H1 (cell line): Measurements from ENCODE around the gene CAMK1. TPM values are rescaled to one million over a fixed set of nuclear protein-coding genes. Genes with fewer than 3 reads are reported as not detected.

Experiments used
- CTCF ChIA-PET: fragments of 300-600 bp; sonication (Branson Sonifier 250); formaldehyde crosslinking; loops from one replicate; lab custom pipeline; 2021; ENCODE audit not compliant: partially characterized antibody; lab: Charles Lee
- POLR2A ChIA-PET: fragments of 300-600 bp; sonication (Branson Sonifier 250); formaldehyde crosslinking; loops from one replicate; lab custom pipeline; 2021; ENCODE audit warnings: inconsistent platforms; ENCODE audit not compliant: partially characterized antibody; lab: Charles Lee
- DNase-seq, 2 experiments: peaks; one replicate each; pipeline versions ENCODE4 v3.0.0 to v3.0.0-alpha.2; 2010 to 2022; ENCODE audit warnings: low spot score in 2 of 2, low read depth in 1 of 2, mixed read lengths in 1 of 2
- FAIRE-seq: peaks from 2 replicates; lab custom pipeline; 2011; peaks lifted over from hg19 to GRCh38; lab: Jason Lieb, UNC
- H2AFZ ChIP-seq: 2 replicates; pipeline ENCODE4 v1.8.1; 2012; ENCODE audit warnings: low read length, inconsistent platforms
- H2AK5ac ChIP-seq: 2 replicates; pipeline ENCODE4 v1.6.1; 2013; ENCODE audit warnings: low read depth, low read length
- H2BK120ac ChIP-seq: replicated peaks from 2 replicates; pipeline ENCODE3; 2013; ENCODE audit warnings: low read depth, low read length, inconsistent platforms
- H2BK12ac ChIP-seq: 2 replicates; pipeline ENCODE4 v1.6.1; 2013; ENCODE audit warnings: low read depth, low read length
- H2BK15ac ChIP-seq: 2 replicates; pipeline ENCODE4 v1.6.1; 2013; ENCODE audit warnings: low read length
- H2BK20ac ChIP-seq: 2 replicates; pipeline ENCODE4 v1.6.1; 2013; ENCODE audit warnings: low read length
- H2BK5ac ChIP-seq: 2 replicates; pipeline ENCODE4 v1.6.1; 2013; ENCODE audit warnings: low read depth, low read length
- H3K14ac ChIP-seq: 2 replicates; pipeline ENCODE4 v1.6.1; 2013; ENCODE audit warnings: inconsistent platforms; ENCODE audit not compliant: insufficient read length
- H3K18ac ChIP-seq: 2 replicates; pipeline ENCODE4 v1.6.1; 2013; ENCODE audit warnings: low read length; ENCODE audit errors: extremely low read depth
- H3K23ac ChIP-seq: 2 replicates; pipeline ENCODE4 v1.6.1; 2013; ENCODE audit warnings: inconsistent platforms; ENCODE audit not compliant: insufficient read length
- H3K23me2 ChIP-seq: 2 replicates; pipeline ENCODE4 v1.6.1; 2013; ENCODE audit warnings: low read depth, low read length
- H3K27ac ChIP-seq: 2 replicates; pipeline ENCODE4 v1.6.1; 2011; ENCODE audit warnings: low read depth, low read length, inconsistent platforms
- H3K27me3 ChIP-seq, 4 experiments: replicated peaks in 1 of 4; 1 replicate in 1 of 4; 2 replicates in 3 of 4; pipeline versions ENCODE4 v1.6.1 to v1.8.1; 2011 to 2013; ENCODE audit warnings: low read length in 3 of 4, mild to moderate bottlenecking in 3 of 4, inconsistent platforms in 2 of 4, mixed read lengths in 2 of 4, moderate library complexity in 1 of 4; ENCODE audit not compliant: control insufficient read depth in 3 of 4, insufficient read depth in 3 of 4; ENCODE audit errors: extremely low read depth in 1 of 4
- H3K36me3 ChIP-seq, 4 experiments: 2 replicates each; pipeline versions ENCODE4 v1.6.1 to v1.8.1; 2011 to 2013; ENCODE audit warnings: mild to moderate bottlenecking in 4 of 4, low read length in 3 of 4, moderate library complexity in 2 of 4, control low read depth in 1 of 4, inconsistent platforms in 1 of 4; ENCODE audit not compliant: insufficient read depth in 4 of 4, control insufficient read depth in 2 of 4
- H3K4ac ChIP-seq: replicated peaks from 2 replicates; pipeline ENCODE3; 2013; ENCODE audit warnings: low read length, low read depth, mixed read lengths, inconsistent platforms; ENCODE audit not compliant: insufficient read length
- H3K4me1 ChIP-seq, 4 experiments: replicated peaks in 1 of 4; 1 replicate in 1 of 4; 2 replicates in 3 of 4; pipeline versions ENCODE4 v1.6.1 to v1.8.1; 2011 to 2013; ENCODE audit warnings: low read length in 3 of 4, inconsistent platforms in 2 of 4, mixed read lengths in 1 of 4; ENCODE audit not compliant: insufficient read depth in 4 of 4, control insufficient read depth in 3 of 4
- H3K4me2 ChIP-seq, 2 experiments: 2 replicates each; pipeline versions ENCODE4 v1.6.1 to v1.8.1; 2011 to 2013; ENCODE audit warnings: low read depth in 2 of 2, low read length in 2 of 2, control low read depth in 1 of 2, inconsistent platforms in 1 of 2, mild to moderate bottlenecking in 1 of 2; ENCODE audit not compliant: insufficient read depth in 1 of 2
- H3K4me3 ChIP-seq, 4 experiments: fragments of 200-600, 300-600 bp in 1 of 4; sonication (generic), shearing (Covaris generic), sonication (Bioruptor Twin) in 1 of 4; 2 replicates each; pipeline versions ENCODE4 v1.5.1 to v1.8.1; 2011 to 2016; ENCODE audit warnings: low read length in 4 of 4, low read depth in 3 of 4, control low read depth in 2 of 4, inconsistent platforms in 2 of 4, mild to moderate bottlenecking in 2 of 4, mixed read lengths in 1 of 4, moderate library complexity in 1 of 4; ENCODE audit not compliant: insufficient read depth in 2 of 4; ENCODE audit errors: extremely low read depth in 1 of 4
- H3K56ac ChIP-seq: replicated peaks from 2 replicates; pipeline ENCODE3; 2013; ENCODE audit warnings: low read depth, mild to moderate bottlenecking, mixed read lengths, low read length, inconsistent platforms; ENCODE audit not compliant: insufficient read length
- H3K79me1 ChIP-seq: 2 replicates; pipeline ENCODE4 v1.6.1; 2013; ENCODE audit warnings: low read depth, low read length, control low read depth
- H3K79me2 ChIP-seq, 2 experiments: 2 replicates each; pipeline versions ENCODE4 v1.6.1 to v1.8.1; 2012 to 2013; ENCODE audit warnings: low read length in 2 of 2, mild to moderate bottlenecking in 2 of 2, inconsistent platforms in 1 of 2; ENCODE audit not compliant: insufficient read depth in 2 of 2, control insufficient read depth in 1 of 2
- H3K9ac ChIP-seq, 4 experiments: replicated peaks in 1 of 4; 1 replicate in 1 of 4; 2 replicates in 3 of 4; pipeline versions ENCODE4 v1.6.1 to v1.8.1; 2011 to 2013; ENCODE audit warnings: low read depth in 3 of 4, low read length in 3 of 4, control low read depth in 2 of 4, mild to moderate bottlenecking in 2 of 4, moderate library complexity in 2 of 4, inconsistent platforms in 1 of 4; ENCODE audit errors: extremely low read depth in 1 of 4
- H3K9me3 ChIP-seq, 2 experiments: 2 replicates each; pipeline versions ENCODE4 v1.6.1 to v1.8.1; 2012 to 2013; ENCODE audit warnings: mild to moderate bottlenecking in 2 of 2, moderate library complexity in 2 of 2, control low read depth in 1 of 2, inconsistent platforms in 1 of 2, low read depth in 1 of 2, low read length in 1 of 2, mixed read lengths in 1 of 2; ENCODE audit not compliant: insufficient read depth in 2 of 2
- H4K20me1 ChIP-seq, 2 experiments: replicated peaks in 1 of 2; 2 replicates each; pipeline versions ENCODE3 to v1.8.1; 2011 to 2013; ENCODE audit warnings: inconsistent platforms in 2 of 2, low read length in 2 of 2, mild to moderate bottlenecking in 1 of 2; ENCODE audit not compliant: insufficient read depth in 2 of 2, control insufficient read depth in 1 of 2
- H4K5ac ChIP-seq: 2 replicates; pipeline ENCODE4 v1.6.1; 2013; ENCODE audit warnings: low read length, low read depth, mixed read lengths, inconsistent platforms; ENCODE audit not compliant: insufficient read length
- H4K8ac ChIP-seq: 2 replicates; pipeline ENCODE4 v1.8.0; 2013; ENCODE audit warnings: mild to moderate bottlenecking, moderate library complexity, low read length, inconsistent platforms; ENCODE audit not compliant: insufficient read depth; ENCODE audit errors: extremely low read depth
- H4K91ac ChIP-seq: replicated peaks from 2 replicates; pipeline ENCODE3; 2013; ENCODE audit warnings: low read length, mixed read lengths, inconsistent platforms; ENCODE audit not compliant: insufficient read length
- WGBS, 2 experiments: shearing (Covaris generic) in 1 of 2; methylation state at CpG; one replicate each; pipeline versions ENCODE4 v1.1.6 to v1.1.7; 2013 to 2015; ENCODE audit warnings: low lambda C conversion rate in 2 of 2, mixed read lengths in 2 of 2, inconsistent platforms in 1 of 2, low coverage in 1 of 2, missing lambda C conversion rate in 1 of 2; ENCODE audit not compliant: insufficient replicate concordance in 2 of 2, insufficient coverage in 1 of 2, insufficient read length in 1 of 2; ENCODE audit errors: extremely low coverage in 1 of 2, missing lambda C conversion rate in 1 of 2; 5-methylcytosine and 5-hydroxymethylcytosine counted together
- polyA plus RNA-seq, 7 experiments: library from polyadenylated mRNA; depleted of rRNA in 3 of 7; stranded (reverse) in 5 of 7; unstranded in 2 of 7; fragments of >200 nt in 5 of 7; fragments of 200-250 nt in 2 of 7; gene quantifications; 1 replicate in 5 of 7; 2 replicates in 1 of 7; 4 replicates in 1 of 7; pipeline versions ENCODE4 v1.2.1 to v1.2.3, GENCODE V29; 2011 to 2013; ENCODE audit warnings: missing spikeins in 2 of 7, mixed read lengths in 2 of 7
- total RNA-seq: library from RNA; stranded (reverse); fragmentation: NEBNext Ultra II Directional; extraction: Animal tissue kit (Norgen Biotek cat#: 25700); gene quantifications from 2 replicates; pipeline ENCODE4 v1.2.1, GENCODE V29; 2021
- TF ChIP-seq, protein P1 (sequence below): IDR thresholded peaks from 2 replicates; pipeline ENCODE4 v1.6.1; 2012; ENCODE audit warnings: inconsistent platforms

CAMK1 gene
- total and polyA plus RNA-seq, 2 of the 8 experiments (the other 6 are each of a cell fraction or from before 2014, with no cell fraction given), result 4.9 to 5.1 TPM

DNA sequence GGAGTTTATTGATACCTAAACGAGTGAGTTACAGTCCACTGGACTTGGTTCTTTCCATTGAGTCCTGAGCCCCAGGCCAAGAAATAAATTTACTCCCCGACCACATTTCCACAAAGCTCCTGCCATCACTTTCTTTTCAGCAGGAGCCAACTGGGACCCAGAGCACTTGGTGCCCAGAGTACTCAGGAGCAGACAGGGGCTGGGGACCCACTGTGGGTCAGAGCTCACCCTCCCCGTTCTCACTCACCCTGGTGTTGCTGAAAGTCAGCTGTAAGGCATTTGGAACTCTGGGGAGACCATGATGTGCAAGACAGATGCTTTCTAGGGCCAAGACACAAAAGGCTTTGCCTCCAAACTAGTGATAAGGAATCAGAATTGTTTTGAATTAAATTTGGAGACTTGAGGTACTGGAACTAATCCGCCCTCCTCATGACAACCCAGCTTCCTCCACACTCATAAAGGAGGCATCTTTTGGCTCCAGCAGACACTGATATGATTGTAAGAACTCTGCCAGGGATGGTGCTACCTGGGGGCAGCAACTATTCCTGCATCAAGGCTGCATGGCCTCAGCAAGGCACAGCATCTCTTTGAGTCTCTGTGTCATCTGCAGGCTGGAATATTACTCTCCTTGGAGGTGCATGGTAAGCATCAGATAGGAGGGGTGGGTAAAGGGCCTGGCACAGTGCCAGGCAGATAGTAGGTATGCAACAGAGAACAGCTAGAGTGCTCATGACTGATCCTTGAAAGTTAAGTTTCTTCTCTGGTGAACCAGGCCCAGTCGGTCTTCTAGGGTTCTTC lies 7.3 kb upstream of the CAMK1 start:
- Histone ChIP-seq H3K4me1 (no peaks in the 10 kb centered on the region), H3K4me2 (no peak overlapping the region), H4K91ac (no peak overlapping the region), H2BK15ac (no peak overlapping the region), H4K8ac (no peak overlapping the region), H3K18ac (no peak overlapping the region), H3K36me3 (peaks cover under 1 to 8% (median 7%) of the 10 kb centered on the region in 4 experiments; a peak in 4 of 8 replicates), H3K4me3 (no peak overlapping the region), H3K14ac (no peak overlapping the region), H2BK20ac (no peak overlapping the region), H3K56ac (no peak overlapping the region), H3K9me3 (no peaks in the 10 kb centered on the region), H2BK120ac (no peak overlapping the region), H2BK5ac (no peak overlapping the region), H3K79me1 (no peaks in the 10 kb centered on the region), H3K4ac (no peak overlapping the region), H3K79me2 (no peaks in the 10 kb centered on the region), H3K23ac (no peak overlapping the region), H4K5ac (no peak overlapping the region), H2AFZ (no peak overlapping the region), H3K9ac (no peak overlapping the region)
- FAIRE-seq, result no peak
- WGBS, 2 experiments, result 82 to 100% methylated on average over 1 to 5 of the region's 5 CpGs
- POLR2A ChIA-PET, result interaction anchor here (0.6 to 2.8 kb wide), 11 partner anchors 8 to 80 kb away, joined by 3 to 10 read pairs (median 4); partner anchors contain the start of genes ARPC4, BRPF1 and TADA3
- TF ChIP-seq, protein P1, sequence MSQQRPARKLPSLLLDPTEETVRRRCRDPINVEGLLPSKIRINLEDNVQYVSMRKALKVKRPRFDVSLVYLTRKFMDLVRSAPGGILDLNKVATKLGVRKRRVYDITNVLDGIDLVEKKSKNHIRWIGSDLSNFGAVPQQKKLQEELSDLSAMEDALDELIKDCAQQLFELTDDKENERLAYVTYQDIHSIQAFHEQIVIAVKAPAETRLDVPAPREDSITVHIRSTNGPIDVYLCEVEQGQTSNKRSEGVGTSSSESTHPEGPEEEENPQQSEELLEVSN, result no peak
- TF ChIP-seq, all 59 proteins: peak for 0
- Histone ChIP-seq H2AK5ac (no peak overlapping the region), H3K27me3 (peaks cover 1 to 11% (median 5%) of the 10 kb centered on the region in 4 experiments; a peak in 6 of 7 replicates), H3K27ac (no peak overlapping the region), H4K20me1 (no peaks in the 10 kb centered on the region), H2BK12ac (no peak overlapping the region), H3K23me2 (no peaks in the 10 kb centered on the region; the same call in 1 of the 2 replicates)
- CTCF ChIA-PET, result interaction anchor here (0.6 to 1.9 kb wide), 3 partner anchors 9 to 387 kb away, joined by 4 to 9 read pairs (median 4); partner anchors contain the start of gene OGG1
- DNase-seq, result no peak
